ENCODE results near the gene ATG9B.

- TF ChIP-seq, protein P1, sequence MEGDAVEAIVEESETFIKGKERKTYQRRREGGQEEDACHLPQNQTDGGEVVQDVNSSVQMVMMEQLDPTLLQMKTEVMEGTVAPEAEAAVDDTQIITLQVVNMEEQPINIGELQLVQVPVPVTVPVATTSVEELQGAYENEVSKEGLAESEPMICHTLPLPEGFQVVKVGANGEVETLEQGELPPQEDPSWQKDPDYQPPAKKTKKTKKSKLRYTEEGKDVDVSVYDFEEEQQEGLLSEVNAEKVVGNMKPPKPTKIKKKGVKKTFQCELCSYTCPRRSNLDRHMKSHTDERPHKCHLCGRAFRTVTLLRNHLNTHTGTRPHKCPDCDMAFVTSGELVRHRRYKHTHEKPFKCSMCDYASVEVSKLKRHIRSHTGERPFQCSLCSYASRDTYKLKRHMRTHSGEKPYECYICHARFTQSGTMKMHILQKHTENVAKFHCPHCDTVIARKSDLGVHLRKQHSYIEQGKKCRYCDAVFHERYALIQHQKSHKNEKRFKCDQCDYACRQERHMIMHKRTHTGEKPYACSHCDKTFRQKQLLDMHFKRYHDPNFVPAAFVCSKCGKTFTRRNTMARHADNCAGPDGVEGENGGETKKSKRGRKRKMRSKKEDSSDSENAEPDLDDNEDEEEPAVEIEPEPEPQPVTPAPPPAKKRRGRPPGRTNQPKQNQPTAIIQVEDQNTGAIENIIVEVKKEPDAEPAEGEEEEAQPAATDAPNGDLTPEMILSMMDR (conservative IDR thresholded peaks at IDR 0.05 in 1 of 2, IDR thresholded peaks at IDR 0.05 in 1 of 2; ENCODE audit: low read depth in 1 of 2, low read length in 2 of 2) = peak; percentile 49 to 78
- no peak for TF ChIP-seq EZH2 (IDR thresholded peaks at IDR 0.05; ENCODE audit: low read length, missing control alignments)
Observed at GRCh38 chr7:151012911-151013347, 11.4 kb downstream of the ATG9B start.

Measured in fibroblast of lung (primary cell).